GM18508 (cell line): Measurements from ENCODE around the gene THSD4.

Source experiments
- ATAC-seq: cut with Tn5 transposase; IDR thresholded peaks from one replicate; pipeline ENCODE4 v1.9.1; 2021; ENCODE audit warnings: moderate number of reproducible peaks; ENCODE audit not compliant: insufficient read depth, unreplicated experiment

The THSD4 gene

DNA sequence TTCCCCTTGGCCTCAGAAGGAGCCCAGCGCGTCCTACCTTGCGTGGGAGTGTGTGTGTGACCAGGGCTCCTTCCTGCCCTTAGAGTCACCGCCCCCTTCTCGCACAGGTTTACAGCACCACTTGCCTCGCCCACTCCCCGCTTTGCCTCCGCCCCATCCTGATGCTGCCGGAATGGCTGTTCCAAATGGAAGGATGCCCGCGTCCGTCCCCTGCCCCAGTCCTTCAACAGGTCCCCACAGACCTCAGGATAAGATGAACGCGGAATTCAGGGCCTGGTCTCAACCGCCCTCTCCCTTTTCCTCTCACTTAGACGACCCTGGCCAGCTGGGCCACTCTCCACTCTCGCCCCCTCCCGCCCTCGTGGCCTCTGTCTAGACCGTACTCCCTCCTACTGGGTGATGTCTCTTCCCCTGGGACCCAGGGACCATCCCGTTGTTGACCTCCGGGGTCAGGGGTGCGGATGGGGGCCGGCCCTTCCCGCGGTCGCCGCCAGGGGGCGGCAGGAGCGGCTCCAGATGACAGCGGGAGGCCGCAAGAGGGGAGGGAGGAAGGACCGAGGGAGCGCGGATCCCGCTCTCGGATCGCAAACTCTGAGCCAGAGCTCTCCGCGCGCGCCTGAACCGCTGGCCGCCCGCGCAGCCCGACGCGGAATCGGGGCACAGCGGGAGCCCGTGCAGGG, at the start of gene THSD4:
Gene THSD4 (plus strand): TSS at position 585 of the 680 bp plus-strand sequence.
- no peak for ATAC-seq

- ATAC-seq = no peak
Observed at GRCh38 chr15:71066983-71067382, 48.3 kb upstream of the THSD4 start.

DNA sequence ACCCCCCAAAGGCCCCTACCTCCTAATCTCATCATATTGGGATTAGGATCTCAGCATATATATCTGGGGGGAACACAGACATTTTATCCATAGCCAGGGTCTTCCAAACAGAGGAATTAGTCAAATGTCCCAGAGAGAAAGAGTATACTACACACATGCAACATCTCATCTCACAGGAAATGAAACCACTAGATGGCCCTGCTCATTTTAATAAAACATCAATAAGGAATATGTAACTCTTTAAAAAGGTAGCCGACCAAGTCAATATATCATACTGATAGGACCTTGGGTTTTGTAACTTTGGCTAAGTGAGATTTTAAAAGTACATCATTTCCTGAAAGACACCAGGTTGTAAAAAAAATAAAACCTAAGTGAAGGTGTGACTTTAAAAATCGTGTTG, 45.6 kb upstream of the THSD4 start:
- ATAC-seq = no peak

- ATAC-seq = no peak
Observed at GRCh38 chr15:71071529-71071928, 43.7 kb upstream of the THSD4 start.

GRCh38 chr15:71072423-71072822, 42.8 kb upstream of the THSD4 start:
- no peak for ATAC-seq

DNA sequence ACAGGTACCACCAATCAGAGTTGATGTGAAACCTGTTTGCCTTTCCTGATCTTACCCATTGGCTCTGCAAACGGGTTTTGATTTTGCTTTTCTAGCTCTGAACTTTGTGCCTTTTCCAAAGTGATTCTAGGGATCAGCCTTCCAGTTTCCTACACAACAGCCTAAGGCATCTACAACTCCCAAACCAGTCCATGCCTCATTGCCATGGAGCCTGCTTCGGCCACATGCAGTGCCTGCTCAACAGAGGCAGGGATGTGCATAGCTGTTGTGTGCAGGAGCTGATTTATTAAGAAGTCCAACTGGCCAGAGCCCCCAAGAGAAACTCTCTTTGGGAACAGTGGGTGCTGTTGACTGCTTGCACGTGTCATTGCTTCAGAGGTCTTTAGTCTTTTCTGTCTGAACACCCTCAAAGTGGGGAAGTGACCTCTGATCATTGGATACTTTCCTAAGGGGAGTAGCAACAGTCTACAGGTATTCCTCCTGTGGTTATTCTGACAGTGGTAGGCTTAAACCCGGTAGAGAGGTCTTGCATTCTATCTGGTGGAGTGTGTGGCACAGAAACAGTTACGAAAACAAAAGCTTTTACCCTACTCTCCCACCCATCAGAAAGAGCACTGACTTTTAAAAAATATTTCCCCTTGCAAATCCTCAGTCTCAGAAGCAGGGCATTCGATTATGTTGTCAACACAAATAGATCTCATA, 36.6 kb upstream of the THSD4 start:
- no peak for ATAC-seq

DNA sequence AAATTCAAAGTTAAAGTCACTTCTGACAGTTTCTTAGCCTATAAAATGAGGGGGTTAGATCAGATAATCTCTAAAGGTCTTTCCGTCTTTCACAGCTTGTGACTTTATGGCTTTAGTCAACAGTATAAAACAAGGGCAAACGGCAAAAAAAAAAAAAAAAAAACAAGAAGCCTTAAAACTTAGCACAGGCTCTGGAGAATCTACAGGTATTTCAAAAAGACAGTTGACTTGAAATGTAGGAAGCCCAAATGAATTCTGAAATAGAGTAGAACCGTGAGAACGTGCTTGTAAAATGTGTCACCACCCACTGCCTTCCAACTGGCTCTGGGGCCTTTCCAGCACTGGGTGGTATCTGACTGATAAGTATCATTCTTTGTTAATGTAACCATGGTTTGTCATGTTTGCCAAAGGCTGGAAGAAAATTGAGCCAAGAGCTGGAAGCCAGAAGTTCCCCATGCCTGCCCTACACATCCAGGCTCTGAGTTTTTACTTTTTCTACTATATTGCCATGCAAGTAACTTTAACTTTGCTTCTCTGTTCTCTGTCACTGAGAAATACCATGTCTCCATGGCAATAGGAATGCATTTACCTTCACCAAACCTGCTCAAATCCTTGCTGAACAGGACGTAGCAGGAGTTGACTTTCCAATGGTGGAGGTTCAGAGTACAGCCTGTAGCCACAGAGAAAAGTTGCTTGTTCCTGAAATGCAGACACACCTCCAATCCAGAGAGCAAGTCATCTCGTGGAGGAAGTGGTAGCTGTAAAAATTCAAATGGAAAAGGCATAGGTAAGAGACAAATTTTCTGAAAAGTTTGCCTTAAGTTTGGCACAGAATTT, 35.8 kb upstream of the THSD4 start:
- ATAC-seq = no peak

- no peak for ATAC-seq
Observed at GRCh38 chr15:71080166-71080565, 35.1 kb upstream of the THSD4 start.

GRCh38 chr15:71080705-71081104, 34.6 kb upstream of the THSD4 start:
- ATAC-seq = no peak

DNA sequence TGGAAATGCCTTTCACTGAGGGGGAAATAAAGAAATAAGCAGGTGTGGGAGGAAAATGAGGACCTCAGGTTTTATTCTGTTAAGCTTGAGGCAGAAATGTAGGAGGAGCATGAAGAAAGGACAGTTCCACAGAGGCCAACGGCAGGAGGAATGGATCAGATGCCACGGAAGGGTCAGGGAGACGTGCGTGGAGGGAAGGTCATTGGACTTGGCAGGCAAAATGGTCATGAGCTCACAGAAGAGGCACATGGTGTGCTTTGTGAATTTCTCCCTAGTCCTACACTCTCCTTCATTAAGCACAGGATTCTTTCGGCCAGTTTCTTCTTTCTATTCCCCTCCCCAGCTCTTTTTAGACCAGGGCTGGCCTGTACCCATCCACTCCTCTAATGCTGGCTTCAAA, 32.5 kb upstream of the THSD4 start:
- ATAC-seq = no peak

- no peak for ATAC-seq
Observed at GRCh38 chr15:71083349-71083748, 31.9 kb upstream of the THSD4 start.

DNA sequence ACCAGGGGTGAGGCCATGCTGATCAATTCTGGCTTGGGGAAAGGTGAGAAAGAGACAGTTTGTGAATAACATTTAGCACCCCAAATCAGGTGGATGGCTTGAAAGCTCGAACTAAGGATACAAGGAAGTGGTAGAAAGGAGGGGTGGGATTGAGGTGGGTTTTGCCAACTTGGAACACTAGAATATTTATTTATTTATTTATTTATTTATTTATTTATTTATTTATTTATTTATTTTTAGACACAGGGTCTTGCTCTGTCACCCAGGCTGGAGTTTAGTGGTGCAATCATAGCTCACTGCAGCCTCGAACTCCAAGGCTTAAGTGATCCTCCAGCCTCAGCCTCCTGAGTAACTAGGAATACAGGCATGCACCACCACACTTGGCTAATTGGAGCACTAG, 31.0 kb upstream of the THSD4 start:
- no peak for ATAC-seq

- no peak for ATAC-seq
Observed at GRCh38 chr15:71085809-71086208, 29.5 kb upstream of the THSD4 start.

DNA sequence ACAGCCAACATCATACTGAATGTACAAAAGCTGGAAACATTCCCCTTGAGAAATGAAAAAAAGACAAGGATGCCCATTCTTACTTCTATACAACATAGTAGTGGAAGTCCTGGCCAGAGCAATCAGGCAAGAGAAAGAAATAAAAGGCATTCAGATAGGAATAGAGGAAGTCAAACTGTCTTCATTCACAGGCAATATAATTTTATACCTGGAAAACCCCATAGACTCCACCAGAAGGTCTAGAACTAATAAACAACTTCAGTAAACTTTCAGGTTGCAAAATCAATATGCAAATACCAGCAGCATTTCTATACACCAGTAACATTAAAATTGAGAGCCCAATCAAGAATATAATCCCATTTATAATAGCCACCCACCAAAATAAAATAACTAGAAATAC, 27.1 kb upstream of the THSD4 start:
- ATAC-seq = no peak

DNA sequence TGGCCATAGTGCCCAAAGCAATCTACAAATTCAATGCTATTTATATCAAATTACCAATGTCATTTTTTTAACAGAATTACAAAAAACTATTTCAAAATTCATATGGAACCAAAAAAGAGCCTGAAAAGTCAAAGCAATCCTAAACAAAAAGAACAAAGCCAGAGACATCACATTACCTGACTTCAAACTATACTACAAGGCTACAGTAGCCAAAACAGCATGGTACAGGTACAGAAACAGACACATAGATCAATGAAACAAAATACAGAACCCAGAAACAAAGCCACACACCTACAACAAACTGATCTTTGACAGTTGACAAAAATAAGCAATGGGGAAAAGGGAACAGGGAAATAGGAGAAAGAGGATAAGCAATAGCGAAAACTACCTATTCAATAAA, 26.6 kb upstream of the THSD4 start:
- no peak for ATAC-seq

GRCh38 chr15:71089801-71090200, 25.5 kb upstream of the THSD4 start:
- no peak for ATAC-seq

GRCh38 chr15:71091601-71092000, 23.7 kb upstream of the THSD4 start:
- no peak for ATAC-seq

DNA sequence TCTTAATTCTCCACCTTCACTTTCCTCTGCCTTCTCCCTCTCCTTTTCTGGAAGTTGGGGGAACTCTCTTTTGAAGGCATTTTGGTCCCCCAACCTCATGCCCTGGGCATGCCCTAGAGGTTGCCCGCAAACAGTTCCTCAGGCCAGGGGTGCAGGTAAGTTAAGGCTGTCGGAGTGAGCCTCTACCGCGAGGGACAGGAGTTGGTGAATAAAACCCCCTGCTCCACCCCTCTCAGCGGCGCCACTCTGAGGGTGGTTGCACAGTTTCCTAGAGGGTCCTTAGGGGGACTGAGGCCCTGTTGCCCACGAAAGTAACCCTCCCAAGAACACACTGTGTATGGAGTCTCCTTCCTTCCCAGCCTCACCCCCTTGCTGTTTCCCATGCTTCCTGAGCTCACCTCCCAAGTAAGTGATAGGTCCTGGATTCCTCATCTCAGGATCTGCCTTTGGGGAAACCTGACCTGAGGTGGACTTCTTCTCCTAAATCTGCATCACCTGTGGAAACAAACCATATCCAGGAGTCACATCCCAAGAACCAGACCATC, 23.1 kb upstream of the THSD4 start:
- no peak for ATAC-seq

DNA sequence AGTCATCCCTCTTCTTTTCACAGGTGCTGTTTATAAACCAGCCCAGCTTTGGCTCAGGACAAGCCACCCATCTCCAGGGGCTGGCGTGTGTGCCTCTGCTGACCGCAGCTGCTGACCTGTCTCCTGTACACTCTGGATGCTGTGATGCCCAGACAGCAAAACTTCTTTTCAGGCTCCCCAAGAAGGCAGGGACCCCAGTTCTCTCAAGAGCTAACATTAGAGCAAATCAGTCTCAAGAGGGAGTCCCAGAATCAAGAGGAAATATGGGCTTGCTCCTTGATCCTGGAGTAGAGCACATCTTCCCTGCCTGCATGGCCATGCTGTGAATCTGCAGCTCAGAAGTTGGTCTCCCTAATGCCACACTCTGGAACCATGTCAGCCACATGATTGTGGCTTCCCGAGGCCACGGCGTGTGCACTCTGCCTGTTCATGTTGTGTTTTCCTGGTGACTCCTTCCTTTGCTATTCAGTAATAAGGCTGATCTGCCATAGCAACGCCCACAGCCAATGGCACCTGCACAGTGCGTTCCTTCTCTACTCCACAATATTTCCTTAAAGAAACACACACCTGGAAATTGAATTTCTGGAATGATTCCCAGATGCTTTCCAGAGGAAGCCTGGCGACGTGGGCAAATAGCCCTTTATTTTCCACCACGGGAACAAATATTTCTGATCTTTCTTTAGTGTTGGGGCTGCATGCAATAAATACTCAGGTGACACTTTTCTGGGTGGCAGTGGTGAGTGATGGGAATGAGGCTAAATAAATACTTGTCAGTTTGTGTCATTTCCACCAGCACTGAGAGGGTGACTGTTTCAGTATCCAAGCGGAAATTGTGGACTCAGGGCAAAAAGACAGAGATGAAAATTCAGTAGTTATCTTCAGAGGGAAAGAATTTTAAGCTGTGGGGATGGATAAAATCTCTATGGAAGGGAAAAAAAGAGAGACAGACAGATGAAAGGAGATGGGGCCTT, 21.9 kb upstream of the THSD4 start:
- ATAC-seq = no peak

- no peak for ATAC-seq
Observed at GRCh38 chr15:71094137-71094536, 21.1 kb upstream of the THSD4 start.
